HG03521 (cell line): ENCODE measurements around the gene LUZP1.

Experiments
- ATAC-seq: cut with Tn5 transposase; IDR thresholded peaks from one replicate; pipeline ENCODE4 v1.9.1; 2021; ENCODE audit warnings: mild to moderate bottlenecking, moderate library complexity; ENCODE audit not compliant: unreplicated experiment

LUZP1 gene

DNA sequence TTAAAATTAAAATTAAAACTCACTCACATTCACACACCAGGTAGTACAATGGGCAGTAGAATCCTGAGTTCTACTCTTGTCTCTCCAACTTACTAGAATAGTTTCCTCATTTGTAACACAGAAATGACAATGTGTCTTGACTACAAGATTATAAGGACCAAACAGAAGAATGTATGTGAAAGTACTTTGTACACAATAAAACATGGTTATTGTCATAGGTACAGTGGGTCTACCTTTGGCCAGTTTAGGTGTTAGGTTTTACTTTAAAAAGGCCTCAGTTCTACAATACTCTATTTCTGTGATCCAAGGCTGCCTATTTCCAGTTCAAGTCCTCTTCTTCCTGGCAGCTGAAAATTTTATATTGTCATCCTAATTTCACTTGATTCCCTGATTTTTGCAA, 50.2 kb downstream of the LUZP1 start:
- ATAC-seq: no peak

DNA sequence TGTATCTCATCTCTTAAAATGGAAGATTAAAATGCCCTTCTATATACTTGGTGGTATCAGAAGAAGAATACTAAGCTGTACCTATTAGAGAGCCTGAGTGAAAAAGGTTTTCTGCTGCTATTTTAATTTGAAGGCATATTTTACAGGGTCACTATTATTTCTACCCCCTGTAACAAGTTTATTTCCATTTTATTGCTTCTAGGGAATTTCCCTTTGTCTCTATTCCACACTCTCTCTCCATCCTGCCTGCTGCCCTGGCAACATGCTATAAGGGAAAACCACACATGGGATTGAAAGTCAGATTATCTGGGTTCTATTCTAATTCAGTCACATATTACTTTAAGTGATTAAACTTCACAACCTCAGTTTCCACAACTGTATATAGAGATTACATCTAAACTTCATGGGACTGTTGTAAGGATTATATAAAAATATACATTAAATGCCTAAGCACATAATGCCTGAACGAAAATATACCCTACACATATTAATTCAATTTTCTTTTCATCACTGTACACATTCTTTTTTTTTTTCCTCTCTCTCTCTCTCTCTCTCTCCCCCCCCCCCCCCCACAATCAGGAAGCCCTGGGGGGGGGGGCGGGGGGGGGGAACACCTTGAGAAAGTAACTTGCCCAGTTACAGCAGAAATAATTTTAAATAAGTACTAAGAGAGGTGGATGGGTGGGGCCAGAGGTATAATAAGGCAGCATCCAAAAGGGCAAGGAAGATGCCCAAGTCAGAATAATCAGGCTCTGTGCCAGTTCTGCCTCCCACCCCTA, 51.5 kb downstream of the LUZP1 start:
- no peak for ATAC-seq

DNA sequence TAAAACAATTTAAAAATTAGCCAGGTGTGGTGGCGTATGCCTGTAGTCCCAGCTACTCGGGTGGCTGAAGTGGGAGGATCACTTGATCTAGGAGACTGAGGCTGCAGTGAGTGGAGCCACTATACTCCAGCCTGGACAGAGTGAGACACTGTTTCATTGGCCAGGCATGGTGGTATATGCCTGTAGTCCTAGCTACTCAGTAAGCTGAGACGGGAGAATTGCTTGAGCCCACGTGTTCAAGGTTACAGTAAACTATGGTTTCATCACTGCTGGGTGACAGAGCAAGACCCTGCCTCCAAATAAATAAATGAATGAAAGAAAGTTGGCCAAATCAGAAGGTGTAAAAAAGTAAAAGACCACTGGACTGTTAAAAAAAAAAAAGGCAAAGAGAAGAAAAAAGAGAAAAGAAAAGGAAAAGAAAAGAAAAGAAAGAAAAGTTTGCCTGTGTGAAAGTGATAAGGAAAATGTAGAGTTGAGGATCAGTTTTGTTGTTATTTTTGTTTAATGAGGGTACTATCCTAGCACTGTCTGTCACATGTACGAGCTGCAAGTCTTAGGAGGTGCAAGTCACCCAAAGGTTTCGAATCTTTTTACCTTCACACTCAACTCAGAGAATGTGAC, 52.3 kb downstream of the LUZP1 start:
- no peak for ATAC-seq

DNA sequence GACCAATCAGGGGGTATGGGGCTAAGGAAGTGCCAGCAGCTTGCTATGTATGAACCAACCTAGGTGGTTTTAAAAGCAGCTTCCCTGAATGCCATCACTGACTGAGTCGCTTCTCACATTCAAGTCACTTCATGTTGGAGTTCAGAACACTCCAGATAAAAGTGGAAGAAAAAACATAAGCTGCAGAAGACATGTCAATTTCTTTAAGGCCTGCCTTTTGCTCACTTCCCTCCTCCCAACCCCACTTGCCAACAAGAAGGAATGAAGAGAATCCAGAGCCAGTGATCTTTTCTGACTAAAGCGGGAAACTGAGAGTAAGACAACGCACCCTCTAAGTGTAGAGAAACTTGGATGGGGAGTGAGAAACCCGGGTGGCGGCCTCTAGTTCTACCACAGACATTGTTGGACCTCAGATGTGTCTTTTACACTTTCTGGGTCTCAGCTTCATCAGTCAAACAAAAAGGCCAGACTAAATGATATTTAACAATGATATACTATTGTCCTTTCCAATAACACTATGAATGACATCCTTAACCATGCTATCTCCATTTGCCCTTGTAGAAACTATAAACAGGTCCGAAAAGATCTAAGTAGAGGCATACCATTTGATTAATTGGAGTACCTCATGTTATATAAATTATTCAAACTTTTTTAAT, 54.1 kb downstream of the LUZP1 start:
- ATAC-seq: no peak

DNA sequence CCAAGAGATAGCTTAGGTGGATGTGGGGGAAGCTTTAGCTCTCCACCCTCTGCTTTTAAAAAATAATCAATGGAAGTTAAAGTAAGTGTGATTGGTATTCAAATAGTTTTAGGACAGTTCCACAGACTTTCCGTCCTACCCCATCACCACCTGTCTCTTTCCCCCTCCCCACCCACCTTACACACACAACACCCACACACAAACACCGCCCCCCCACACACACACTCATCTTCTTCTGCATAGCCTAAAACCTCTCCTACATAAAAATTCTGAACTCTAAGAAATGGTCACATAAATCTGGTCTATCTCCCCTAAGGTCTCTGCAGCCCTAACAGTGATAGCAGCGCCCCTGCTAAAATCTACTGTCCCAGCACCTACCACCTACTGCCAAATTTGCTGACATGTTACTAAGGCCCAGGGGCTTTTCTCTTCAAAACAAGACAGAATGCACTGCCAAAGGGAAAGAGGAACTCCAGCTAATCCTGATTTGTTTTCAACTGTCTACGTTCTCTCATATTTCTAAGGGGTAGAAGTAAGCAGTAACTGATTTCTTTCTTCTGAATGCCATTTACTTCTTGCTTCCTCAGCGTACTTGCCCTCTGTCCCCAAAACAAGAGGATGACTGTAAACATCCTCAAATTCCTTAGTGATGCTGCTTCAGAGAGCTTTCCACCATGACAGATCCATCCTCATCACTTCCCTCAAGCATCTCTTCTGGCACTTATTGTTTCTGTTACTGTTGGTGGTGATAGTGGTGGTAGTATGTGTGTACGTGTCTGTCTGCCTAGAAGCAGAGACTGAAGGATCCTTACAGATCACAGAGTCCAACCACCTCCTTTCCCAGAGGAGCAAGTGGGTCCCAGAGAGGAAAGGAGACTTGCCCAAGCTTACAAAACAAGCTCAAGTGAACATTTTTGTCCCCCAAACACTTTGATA, 56.8 kb downstream of the LUZP1 start:
- ATAC-seq: no peak

DNA sequence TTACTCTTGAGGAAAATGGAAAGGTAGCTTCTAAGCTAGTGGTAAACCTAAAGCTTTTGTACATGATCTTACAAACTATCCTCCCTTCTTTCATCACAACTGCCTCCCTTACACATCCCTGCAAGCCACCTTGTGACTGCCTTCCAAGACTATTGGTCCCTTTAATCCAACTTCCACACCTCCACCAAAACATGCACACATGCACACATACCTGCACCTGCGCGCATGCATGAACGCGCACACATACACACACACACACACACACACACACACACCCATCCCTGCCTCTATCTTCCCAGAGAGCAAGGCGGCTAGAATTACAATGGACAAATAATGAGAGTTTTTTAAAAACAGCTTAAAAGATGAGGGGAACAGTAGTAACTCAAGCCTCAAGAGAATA, 58.3 kb downstream of the LUZP1 start:
- no peak for ATAC-seq

DNA sequence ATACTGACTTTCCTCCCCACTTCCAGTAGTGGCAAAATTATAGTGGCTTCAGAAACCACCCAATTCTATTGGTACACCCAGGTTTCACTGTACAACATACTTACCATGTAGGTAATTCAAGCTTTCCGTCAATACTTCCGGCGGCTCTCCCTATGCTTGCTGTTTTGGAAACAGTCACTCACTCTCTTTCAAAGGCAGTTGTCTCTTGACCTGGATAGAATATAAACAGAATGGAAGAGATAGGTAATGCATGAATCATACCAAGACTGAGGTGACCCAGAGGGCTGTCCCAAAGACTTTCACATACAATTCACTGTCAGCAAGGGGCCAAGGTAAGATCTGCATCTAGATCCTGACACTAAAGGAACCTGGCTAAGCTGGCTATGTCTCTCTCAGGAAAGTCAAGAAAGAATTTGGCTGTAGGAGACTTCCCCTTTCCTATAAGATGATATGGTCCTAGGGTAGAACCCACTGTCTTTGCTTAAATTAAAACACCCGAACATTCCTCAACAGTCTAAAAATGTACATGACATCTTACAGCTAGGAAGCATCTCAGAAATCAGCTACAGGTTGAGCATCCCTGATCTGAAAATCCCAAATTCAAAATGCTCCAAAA, 59.6 kb downstream of the LUZP1 start:
- ATAC-seq: no peak

DNA sequence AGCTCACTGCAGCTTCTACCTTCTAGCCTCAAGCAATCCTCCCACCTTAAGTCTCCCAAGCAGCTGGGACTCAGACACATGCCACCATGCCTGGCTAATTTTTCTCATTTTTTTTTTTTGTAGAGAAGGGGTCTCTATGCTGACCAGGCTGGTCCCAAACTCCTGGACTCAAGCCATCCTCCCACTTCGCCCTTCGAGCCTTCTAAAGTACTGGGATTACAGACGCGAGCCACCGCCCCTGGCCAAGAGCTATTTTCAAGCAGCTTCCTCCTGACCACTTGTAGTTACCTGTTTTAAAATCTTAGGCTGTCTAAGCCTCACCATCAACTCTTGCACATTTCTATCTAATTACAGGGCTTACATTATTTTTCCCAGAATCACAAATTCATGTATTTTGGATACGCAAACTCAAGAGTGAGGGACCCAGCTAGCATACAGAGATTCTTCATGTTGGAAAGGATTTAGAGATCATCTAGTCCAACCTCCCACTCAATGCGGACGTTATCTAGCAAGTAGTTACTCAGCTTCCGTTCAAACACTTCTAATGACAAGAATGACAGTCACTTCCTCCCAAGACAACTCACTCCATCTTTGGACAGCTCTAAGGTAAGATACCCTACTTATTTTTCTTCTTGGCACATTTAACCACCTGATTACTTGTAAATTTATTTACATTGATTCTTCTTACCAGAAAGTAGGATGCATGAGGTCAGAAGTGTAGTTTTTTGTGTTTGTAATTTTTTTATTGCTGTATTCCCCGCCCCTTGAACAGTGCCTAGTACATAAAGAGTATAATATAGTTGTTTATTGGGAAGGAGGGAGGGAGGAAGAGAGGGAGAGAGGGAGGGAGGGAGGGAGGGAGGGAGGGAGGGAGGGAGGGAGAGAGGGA, 65.4 kb downstream of the LUZP1 start:
- ATAC-seq: no peak

DNA sequence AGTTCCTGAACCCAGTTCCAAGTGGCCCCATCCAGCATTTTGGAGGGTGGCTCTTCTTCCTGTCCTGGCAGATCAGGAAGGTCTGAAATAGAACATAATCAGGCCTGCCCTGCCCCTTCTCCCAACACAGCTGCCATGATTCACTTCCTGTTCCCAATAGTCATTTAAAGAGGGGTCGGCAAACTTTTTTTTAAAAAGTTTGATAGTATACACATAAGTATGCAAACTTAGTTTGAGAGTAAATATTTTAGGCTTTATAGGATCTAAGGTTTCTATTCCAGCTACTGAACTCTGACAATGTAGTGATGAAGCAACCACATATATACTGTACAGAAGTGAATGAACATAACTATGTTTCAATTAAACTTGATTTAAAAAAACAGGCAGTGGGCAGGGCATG, 66.4 kb downstream of the LUZP1 start:
- ATAC-seq: no peak

DNA sequence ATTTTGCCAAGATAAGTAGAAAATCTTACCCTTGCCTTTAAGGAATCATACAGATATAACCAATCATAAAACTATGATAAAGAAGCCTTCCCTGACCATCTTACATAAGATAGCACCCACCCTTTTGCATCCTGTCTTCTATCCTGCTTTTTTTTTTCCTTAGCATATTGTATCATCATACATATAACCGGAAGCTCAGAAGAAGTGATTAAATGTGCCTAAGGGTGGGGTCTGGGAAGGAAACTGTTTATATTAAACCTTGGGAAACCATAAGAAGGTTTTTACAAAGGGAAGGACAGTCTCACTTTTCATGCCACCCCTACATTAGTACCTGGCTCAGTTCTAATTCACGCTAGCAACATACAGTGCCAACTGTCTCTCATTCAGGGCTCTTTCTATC, 66.8 kb downstream of the LUZP1 start:
- no peak for ATAC-seq

DNA sequence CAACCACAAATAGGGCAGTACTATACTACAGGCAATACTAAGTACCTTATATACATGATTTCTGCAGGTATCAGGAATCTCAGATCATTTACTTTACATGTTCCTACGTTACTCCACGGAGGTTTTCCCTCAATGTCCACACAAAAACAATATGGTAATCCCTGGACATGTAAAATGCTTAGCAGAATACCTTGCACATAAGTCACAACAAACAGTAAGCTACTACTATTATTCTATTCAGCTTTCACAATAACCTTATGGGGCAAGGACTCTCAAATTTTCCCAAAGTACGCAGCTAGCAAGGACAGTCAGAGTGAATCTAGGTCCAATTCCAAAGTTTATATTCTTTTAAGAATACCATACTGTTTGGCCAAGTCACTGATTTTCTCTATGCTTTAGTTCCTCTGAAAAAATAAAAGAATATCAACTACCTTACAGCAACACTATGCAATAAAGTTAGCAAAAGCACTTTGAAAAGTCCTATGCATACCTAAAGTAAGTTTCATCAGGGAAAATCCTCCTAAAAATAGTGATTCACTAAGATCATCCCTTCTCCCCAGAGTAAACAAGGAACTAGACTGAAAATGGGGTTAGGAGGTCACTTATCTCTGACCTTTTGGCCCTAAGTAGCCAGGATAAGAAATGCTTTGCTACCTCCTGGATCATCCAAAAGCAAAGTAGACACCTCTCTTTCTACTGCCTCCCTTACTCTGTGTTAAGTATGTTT, 67.4 kb downstream of the LUZP1 start:
- ATAC-seq: no peak

DNA sequence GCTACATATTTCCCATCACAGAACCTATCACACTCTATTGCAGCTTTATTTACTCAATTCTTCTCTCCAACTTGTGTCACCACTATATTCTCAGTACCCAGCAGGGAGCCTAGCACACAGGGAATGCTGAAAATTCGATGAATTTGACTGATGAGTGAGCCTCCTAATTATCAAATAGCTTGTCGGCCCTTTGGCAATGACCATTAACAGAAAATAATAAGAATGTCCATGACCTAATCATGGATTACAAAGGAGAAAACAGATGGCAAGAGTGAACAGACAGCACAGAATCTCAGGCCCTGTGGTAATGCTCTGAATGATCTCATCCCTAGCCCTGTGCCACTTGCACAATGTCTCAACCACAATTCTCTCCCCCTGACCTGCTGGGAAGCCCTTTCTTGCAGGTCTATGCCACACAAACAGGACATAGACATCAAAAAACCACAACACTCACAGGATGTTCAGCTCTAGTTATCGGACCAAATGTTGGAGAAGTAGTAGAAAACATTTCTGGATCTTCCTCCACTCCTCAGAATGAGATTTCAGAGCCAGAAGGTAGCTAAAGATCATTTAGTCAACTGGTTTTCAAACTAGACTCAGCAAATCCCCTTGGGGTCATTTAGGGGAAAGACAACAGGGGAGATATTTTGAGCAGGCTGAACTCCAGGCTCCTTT, 68.4 kb downstream of the LUZP1 start:
- ATAC-seq: no peak

DNA sequence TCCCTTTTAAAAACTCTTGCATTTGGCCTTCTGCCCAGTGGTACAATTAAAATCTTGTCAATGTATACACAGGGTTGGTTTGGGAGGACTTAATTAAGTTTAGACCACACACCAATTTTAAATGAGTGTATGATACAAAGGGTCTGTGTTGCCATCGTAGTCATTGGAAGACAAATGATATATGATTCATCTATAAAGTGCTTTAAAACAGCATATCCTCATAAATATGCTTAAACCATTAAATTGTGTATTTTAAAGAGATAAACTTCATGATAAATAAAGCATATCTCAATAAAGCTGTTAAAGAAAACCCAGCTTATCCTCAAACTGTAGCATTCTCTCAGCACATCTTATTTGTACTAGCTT, 69.5 kb downstream of the LUZP1 start:
- ATAC-seq: no peak

DNA sequence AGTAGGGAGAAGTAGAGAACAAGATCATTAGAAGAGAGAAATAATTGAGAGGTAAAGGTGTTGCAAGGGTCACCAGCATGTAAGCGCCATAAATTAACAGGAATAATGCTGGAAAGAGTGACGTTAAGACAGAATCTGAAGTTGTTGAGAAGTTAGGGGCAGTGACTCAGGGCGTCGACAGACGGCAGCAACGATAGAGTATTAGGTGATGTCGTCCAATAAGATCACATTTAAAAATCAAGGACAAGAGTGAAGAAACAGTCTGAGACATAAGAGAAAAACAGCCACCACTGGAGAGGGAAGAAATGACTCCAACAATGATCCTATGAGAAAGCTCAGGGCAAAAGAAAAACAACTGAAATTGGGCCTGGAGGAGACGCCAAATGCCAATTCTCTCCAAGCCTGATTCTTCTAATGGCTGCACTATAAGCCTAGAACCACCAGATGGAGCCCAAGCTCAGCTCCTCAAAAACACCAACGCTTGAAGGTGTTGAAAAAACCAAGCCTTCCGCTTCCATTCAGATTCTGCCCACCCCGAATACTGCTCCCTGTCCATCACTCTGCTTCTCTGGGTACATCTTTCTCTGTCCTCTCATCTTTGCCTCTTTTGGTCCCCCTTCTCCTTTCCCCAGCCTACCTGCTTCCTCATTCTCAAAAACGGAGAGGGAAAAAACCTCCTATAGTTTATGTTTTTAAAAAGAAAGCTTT, 70.0 kb downstream of the LUZP1 start:
- no peak for ATAC-seq

DNA sequence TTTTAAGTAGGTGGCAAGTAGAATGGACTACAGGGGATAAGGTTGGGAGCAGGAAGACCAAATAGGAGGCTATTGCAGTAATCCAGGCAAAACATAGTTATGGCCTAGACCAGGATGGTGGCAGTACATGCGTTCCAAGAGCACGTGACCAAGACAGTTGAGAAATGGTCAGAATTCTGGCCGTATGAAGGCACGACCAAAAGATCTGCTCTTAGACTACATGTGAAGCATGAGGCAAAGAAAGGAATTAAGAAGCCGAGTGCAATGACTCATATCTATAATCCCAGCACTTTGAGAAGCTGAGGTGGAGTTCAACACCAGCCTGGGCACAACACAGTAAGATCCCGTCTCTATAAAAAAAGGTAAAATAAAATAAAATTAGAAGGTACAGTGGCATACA, 71.3 kb downstream of the LUZP1 start:
- no peak for ATAC-seq

DNA sequence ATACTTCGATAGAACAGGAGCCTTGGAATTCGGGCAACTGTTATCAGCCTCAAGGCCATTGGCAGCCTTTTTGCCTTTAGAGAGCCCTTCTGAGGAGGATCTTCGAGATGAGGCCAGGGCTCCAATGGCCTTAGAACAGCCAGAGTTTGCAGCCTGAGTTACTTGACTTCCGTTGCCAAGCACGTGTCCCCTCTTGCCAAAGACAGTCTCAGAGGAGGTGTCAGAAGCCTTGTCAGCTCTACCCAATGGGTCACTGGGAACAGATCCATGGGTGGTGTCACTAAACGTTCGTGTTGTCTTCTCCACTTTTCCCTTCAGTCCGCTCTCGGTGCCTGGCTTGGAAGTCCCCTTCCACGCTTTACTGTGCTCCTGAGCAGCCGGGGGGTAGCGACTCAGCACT, 76.2 kb downstream of the LUZP1 start:
- no peak for ATAC-seq

DNA sequence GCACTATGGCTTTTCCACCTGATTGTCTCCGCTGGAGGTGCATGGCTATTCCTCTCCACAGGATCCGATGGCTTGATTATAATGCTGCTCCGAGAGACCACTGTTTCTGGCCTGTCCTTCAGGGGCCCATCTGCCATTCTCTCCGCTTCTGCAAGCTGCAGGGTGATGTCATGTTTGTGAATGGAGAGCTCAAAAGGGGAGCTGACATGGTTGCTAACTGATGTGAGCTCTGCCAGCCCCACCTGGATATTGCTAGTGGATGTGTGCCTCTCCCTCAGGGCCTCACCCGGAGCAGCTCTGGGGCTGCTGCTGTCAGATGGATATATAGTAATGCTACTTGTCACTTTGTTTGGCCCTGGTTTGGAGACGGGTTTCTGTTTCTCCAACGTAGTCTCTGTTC, 77.1 kb downstream of the LUZP1 start:
- ATAC-seq: no peak

DNA sequence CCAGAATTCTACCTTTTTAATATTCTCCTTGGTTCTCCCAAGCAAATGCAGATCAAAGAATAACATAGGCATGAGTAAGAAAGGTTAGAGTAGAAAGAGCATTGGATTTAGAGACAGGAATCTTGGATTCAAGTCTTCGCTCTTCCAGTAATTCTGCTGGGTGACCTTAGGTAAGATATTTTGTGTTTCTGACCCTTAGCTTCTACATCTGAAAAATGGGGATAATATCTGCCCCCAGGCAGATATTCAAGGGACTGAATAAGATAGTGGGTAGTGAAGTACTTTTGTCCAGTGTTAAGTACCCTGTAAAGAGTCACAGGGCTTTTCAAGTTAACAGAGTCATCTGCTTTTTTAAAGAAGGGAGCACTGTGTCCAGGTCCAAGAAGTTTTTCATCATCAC, 78.6 kb downstream of the LUZP1 start:
- ATAC-seq: no peak
